GM18508 (cell line): ENCODE results near the gene RWDD1.

Source experiments
- ATAC-seq: cut with Tn5 transposase; IDR thresholded peaks from one replicate; pipeline ENCODE4 v1.9.1; 2021; ENCODE audit warnings: moderate number of reproducible peaks; ENCODE audit not compliant: insufficient read depth, unreplicated experiment

RWDD1 gene, protein sequence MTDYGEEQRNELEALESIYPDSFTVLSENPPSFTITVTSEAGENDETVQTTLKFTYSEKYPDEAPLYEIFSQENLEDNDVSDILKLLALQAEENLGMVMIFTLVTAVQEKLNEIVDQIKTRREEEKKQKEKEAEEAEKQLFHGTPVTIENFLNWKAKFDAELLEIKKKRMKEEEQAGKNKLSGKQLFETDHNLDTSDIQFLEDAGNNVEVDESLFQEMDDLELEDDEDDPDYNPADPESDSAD

GRCh38 chr6:116570856-116571682, at the start of gene RWDD1:
Gene RWDD1 (plus strand): TSS chr6:116571504. CDS start chr6:116571583, 79 bp downstream.
- ATAC-seq = peak; percentile 90

GRCh38 chr6:116522896-116523295, 48.4 kb upstream of the RWDD1 start:
- no peak for ATAC-seq

- no peak for ATAC-seq
Measured at GRCh38 chr6:116524236-116524635, 47.1 kb upstream of the RWDD1 start.

- ATAC-seq = no peak
Measured at GRCh38 chr6:116528133-116528532, 43.2 kb upstream of the RWDD1 start.

DNA sequence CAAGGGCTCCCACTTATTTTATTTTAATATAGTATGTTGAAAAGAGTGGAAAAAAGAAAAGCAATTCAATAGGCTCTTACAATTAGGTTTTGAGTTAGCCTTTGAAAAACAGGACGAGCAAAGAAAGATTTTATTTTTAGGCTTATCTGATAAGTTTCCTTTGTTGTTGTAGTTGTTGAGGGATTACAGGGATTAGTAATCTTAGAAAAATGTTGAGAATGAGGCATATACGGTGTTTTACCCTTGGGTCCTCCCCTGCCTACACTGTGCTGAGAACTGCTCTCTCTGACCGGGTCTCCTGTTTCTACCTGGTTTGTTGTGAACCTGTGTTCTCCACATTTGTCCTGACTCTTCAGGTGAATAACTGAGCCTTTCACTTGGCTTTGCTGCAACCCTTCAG, 42.5 kb upstream of the RWDD1 start:
- no peak for ATAC-seq

- ATAC-seq = no peak
Measured at GRCh38 chr6:116529466-116530290, 41.6 kb upstream of the RWDD1 start.

- ATAC-seq = no peak
Measured at GRCh38 chr6:116530436-116530835, 40.9 kb upstream of the RWDD1 start.

GRCh38 chr6:116531675-116532570, 39.4 kb upstream of the RWDD1 start:
- ATAC-seq = peak; percentile 80

GRCh38 chr6:116533233-116533957, 37.9 kb upstream of the RWDD1 start:
- ATAC-seq = no peak

DNA sequence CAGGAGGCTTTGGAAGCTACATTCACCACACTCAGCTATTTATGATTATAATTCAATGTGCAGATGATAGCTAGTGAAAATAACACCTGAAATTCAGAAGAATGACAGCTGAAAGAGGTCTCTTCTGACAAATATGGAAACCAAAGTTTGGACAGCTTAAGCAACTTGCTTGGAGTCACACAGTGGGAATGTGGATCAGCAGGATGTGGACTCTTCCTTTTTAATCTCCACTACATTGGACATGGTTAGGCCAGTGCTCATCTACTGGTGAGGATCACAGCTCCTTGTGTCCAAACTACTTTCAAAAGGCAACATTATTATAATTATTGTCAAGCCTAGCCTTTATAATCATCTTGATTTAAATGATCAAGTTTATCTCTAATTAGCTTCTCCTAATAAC, 36.2 kb upstream of the RWDD1 start:
- no peak for ATAC-seq

- ATAC-seq = no peak
Measured at GRCh38 chr6:116536216-116536621, 35.1 kb upstream of the RWDD1 start.

GRCh38 chr6:116542426-116542825, 28.9 kb upstream of the RWDD1 start:
- no peak for ATAC-seq

GRCh38 chr6:116543149-116543548, 28.2 kb upstream of the RWDD1 start:
- no peak for ATAC-seq

DNA sequence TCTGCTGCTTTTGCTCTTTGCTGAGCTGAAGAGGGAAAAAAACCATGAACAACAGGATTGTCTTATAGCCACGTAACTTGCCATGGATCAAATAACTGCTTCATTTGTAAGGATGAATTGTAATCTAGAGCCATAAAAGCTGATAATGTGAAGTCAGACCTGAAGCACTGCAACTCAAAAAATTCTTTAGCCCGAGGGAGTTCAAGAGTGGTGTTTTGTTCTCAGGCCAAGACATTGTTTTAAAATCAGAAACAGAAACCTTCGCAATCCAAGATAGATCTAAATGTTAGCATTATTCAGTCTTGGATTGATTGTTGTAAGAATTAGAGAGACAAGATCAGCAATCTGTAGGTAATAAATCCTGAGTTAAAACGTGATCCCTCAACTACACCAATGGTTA, 25.7 kb upstream of the RWDD1 start, which contains the start of gene TRAPPC3L:
TRAPPC3L (minus strand) TSS at position 34 of the 400 bp plus-strand sequence. CDS start 170 bp downstream, outside the sequence.
- ATAC-seq = no peak

DNA sequence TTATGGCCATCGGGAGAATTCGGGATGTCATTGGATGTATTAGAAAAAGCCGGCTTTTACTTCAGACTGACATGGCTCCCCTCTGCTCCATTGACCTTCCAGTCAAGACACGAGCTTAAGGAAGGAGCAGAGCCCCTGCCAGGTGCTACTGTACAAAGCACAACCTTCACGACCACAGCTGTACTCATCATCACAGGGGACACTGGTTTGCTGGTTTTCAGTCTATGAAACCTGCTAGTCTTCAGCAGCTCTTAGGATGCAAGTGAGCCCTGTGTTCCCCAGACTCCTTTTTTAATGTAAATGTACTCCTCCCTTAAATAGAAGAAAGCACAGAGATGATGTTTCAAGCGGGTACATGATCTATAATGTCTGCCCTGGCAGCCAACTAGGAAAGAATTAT, 23.9 kb upstream of the RWDD1 start:
- no peak for ATAC-seq

GRCh38 chr6:116550796-116551195, 20.5 kb upstream of the RWDD1 start:
- ATAC-seq = no peak

GRCh38 chr6:116553451-116553850, 17.9 kb upstream of the RWDD1 start, which contains the start of gene CALHM4:
Gene CALHM4 (plus strand): TSS chr6:116553751. CDS start chr6:116553794, 43 bp downstream.
- ATAC-seq = no peak

GRCh38 chr6:116556065-116556464, 15.2 kb upstream of the RWDD1 start:
- ATAC-seq = no peak

GRCh38 chr6:116556814-116557415, 14.4 kb upstream of the RWDD1 start:
- no peak for ATAC-seq
